ENCODE data around the gene MUC20.
"Not testable (repeated sequence)": the region's sequence is repeated elsewhere in the genome, so short reads cannot be mapped to it uniquely, and the experiment has no call there.

GRCh38 chr3:195678391-195679015, 42.3 kb upstream of the MUC20 start:
- not testable (repeated sequence) for TF ChIP-seq YY1 (IDR thresholded peaks at IDR 0.05; ENCODE audit: insufficient read depth, insufficient read length); ZNF274 (IDR thresholded peaks at IDR 0.05; ENCODE audit: low read depth, low read length)

Measured in NT2/D1 (cell line).